Upper lobe of left lung (tissue), 4 donors: ENCODE data around the gene HPSE2.

Source experiments
- POLR2A ChIP-seq, 4 donors: fragments of 450-650 bp; IDR thresholded peaks; one replicate each; pipeline ENCODE4 v1.5.1; 2016 to 2017; ENCODE audit warnings: antibody characterized with exemption in 4 of 4, mild to moderate bottlenecking in 2 of 4
- POLR2AphosphoS5 ChIP-seq, 2 donors: sonication (generic); formaldehyde crosslinking; IDR thresholded peaks; one replicate each; pipeline ENCODE4 v1.5.1; 2017; ENCODE audit warnings: antibody characterized with exemption in 2 of 2
- TF ChIP-seq, protein P1 (sequence below), 6 experiments: fragments of 450-650 bp in 4 of 6; fragments of 200-600 bp in 2 of 6; sonication (generic) in 2 of 6; IDR thresholded peaks; one replicate each; pipeline ENCODE4 v1.5.1; 2016 to 2019; ENCODE audit warnings: antibody characterized with exemption in 6 of 6

DNA sequence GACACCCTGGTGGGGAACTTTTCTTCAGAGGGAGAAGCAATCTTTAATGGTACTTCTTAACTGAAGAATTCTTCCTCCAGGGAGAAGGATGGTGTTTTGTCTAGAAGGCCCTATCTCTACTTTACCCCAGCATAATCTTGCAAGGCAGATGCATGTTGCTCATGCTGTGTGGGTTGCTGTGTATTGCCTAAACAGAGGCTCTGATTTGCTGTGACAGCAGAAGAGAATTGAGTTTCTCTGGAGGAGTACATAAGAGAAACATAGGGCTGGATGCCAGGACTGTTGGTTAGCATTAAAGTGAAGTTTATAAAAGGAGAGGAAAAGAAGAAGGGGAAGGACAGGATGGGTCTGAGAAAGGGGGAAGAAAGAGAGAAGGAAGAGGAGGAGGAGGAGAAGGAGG is 540.8 kb downstream of the HPSE2 start:
- TF ChIP-seq, protein P1, sequence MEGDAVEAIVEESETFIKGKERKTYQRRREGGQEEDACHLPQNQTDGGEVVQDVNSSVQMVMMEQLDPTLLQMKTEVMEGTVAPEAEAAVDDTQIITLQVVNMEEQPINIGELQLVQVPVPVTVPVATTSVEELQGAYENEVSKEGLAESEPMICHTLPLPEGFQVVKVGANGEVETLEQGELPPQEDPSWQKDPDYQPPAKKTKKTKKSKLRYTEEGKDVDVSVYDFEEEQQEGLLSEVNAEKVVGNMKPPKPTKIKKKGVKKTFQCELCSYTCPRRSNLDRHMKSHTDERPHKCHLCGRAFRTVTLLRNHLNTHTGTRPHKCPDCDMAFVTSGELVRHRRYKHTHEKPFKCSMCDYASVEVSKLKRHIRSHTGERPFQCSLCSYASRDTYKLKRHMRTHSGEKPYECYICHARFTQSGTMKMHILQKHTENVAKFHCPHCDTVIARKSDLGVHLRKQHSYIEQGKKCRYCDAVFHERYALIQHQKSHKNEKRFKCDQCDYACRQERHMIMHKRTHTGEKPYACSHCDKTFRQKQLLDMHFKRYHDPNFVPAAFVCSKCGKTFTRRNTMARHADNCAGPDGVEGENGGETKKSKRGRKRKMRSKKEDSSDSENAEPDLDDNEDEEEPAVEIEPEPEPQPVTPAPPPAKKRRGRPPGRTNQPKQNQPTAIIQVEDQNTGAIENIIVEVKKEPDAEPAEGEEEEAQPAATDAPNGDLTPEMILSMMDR (IDR thresholded peaks at IDR 0.05) = no peak
- TF ChIP-seq POLR2A (IDR thresholded peaks at IDR 0.05) (no peak), POLR2AphosphoS5 (IDR thresholded peaks at IDR 0.05) (no peak)
